CD14-positive monocyte (primary cell): ENCODE results near the gene CCRL2. TPM values are rescaled to one million over a fixed set of nuclear protein-coding genes. Genes with fewer than 3 reads are reported as not detected.
A peak's percentile ranks its signal among the peaks of the same experiment; 100 is the strongest.

ENCODE experiments used
- DNase-seq, 3 donors: peaks; one replicate each; pipeline ENCODE4 v3.0.0-alpha.2; 2011 to 2022
- H2AFZ ChIP-seq: 2 replicates; pipeline ENCODE4 v1.6.0; 2012; ENCODE audit warnings: mild to moderate bottlenecking, low read depth, low read length, inconsistent platforms; ENCODE audit not compliant: insufficient read depth, poor library complexity, severe bottlenecking
- H3K27ac ChIP-seq, 2 donors: 1 replicate in 1 of 2; 2 replicates in 1 of 2; pipeline ENCODE4 v1.5.1; 2012 to 2013; ENCODE audit warnings: low read length in 2 of 2, control low read depth in 1 of 2, inconsistent platforms in 1 of 2, low read depth in 1 of 2, mild to moderate bottlenecking in 1 of 2
- H3K27me3 ChIP-seq, 2 donors: one replicate each; pipeline versions ENCODE4 v1.6.0 to v1.6.1; 2011 to 2013; ENCODE audit warnings: low read length in 2 of 2; ENCODE audit not compliant: control insufficient read depth in 2 of 2, insufficient read depth in 2 of 2
- H3K36me3 ChIP-seq, 2 donors: replicated peaks in 1 of 2; 1 replicate in 1 of 2; 2 replicates in 1 of 2; pipeline versions ENCODE4 v1.5.1 to v1.6.1; 2012 to 2013; ENCODE audit warnings: low read length in 2 of 2, control low read depth in 1 of 2, inconsistent platforms in 1 of 2, mild to moderate bottlenecking in 1 of 2; ENCODE audit not compliant: insufficient read depth in 2 of 2, control insufficient read depth in 1 of 2
- H3K4me1 ChIP-seq, 2 donors: 1 replicate in 1 of 2; 2 replicates in 1 of 2; pipeline versions ENCODE4 v1.5.1 to v1.6.1; 2012 to 2013; ENCODE audit warnings: low read length in 2 of 2, control low read depth in 1 of 2, inconsistent platforms in 1 of 2, mild to moderate bottlenecking in 1 of 2, moderate library complexity in 1 of 2; ENCODE audit not compliant: insufficient read depth in 2 of 2, control insufficient read depth in 1 of 2
- H3K4me2 ChIP-seq: replicated peaks from 2 replicates; pipeline ENCODE3; 2012; ENCODE audit warnings: low read length, moderate library complexity, mild to moderate bottlenecking; ENCODE audit not compliant: poor library complexity, severe bottlenecking; ENCODE audit errors: extremely low read depth
- H3K4me3 ChIP-seq, 3 experiments: fragments of 200-600 bp in 1 of 3; sonication (generic) in 1 of 3; replicated peaks in 1 of 3; 1 replicate in 2 of 3; 2 replicates in 1 of 3; pipeline ENCODE4 v1.5.1; 2011 to 2013; ENCODE audit warnings: low read length in 3 of 3, mild to moderate bottlenecking in 3 of 3, control low read depth in 2 of 3, low read depth in 2 of 3, inconsistent platforms in 1 of 3, moderate library complexity in 1 of 3
- H3K79me2 ChIP-seq: 2 replicates; pipeline ENCODE4 v1.6.0; 2012; ENCODE audit warnings: mild to moderate bottlenecking, control low read depth, inconsistent platforms, low read length, moderate library complexity; ENCODE audit not compliant: insufficient read depth
- H3K9ac ChIP-seq: 2 replicates; pipeline ENCODE4 v1.6.0; 2017; ENCODE audit warnings: low read length, mild to moderate bottlenecking; ENCODE audit not compliant: insufficient read depth, poor library complexity, severe bottlenecking
- H3K9me3 ChIP-seq, 2 donors: replicated peaks in 1 of 2; 1 replicate in 1 of 2; 2 replicates in 1 of 2; pipeline versions ENCODE4 v1.5.1 to v1.6.1; 2012 to 2013; ENCODE audit warnings: low read length in 2 of 2, control low read depth in 1 of 2; ENCODE audit not compliant: control insufficient read depth in 1 of 2, insufficient read depth in 1 of 2
- H4K20me1 ChIP-seq: 2 replicates; pipeline ENCODE4 v1.6.0; 2012; ENCODE audit warnings: mild to moderate bottlenecking, low read length, control low read depth, moderate library complexity; ENCODE audit not compliant: insufficient read depth
- H3K27ac Mint-ChIP-seq, 7 donors: one replicate each; pipeline ENCODE4 v1.8.0; 2020; ENCODE audit warnings: mild to moderate bottlenecking in 7 of 7, mixed read lengths in 7 of 7, moderate library complexity in 6 of 7, inconsistent platforms in 2 of 7
- H3K27me3 Mint-ChIP-seq, 3 donors: one replicate each; pipeline ENCODE4 v1.8.0; 2021 to 2022; ENCODE audit warnings: low read depth in 3 of 3, mild to moderate bottlenecking in 3 of 3, mixed read lengths in 3 of 3, moderate library complexity in 3 of 3, inconsistent platforms in 1 of 3
- H3K36me3 Mint-ChIP-seq, 2 donors: one replicate each; pipeline ENCODE4 v1.8.0; 2020; ENCODE audit warnings: mixed read lengths in 2 of 2, inconsistent platforms in 1 of 2, mild to moderate bottlenecking in 1 of 2
- H3K4me1 Mint-ChIP-seq: one replicate; pipeline ENCODE4 v1.8.0; 2020; ENCODE audit warnings: mild to moderate bottlenecking, mixed read lengths
- H3K4me3 Mint-ChIP-seq, 2 donors: one replicate each; pipeline ENCODE4 v1.8.0; 2020; ENCODE audit warnings: mild to moderate bottlenecking in 2 of 2, mixed read lengths in 2 of 2, moderate library complexity in 1 of 2
- H3K9me3 Mint-ChIP-seq, 7 donors: one replicate each; pipeline ENCODE4 v1.8.0; 2020 to 2022; ENCODE audit warnings: mixed read lengths in 7 of 7, mild to moderate bottlenecking in 6 of 7, moderate library complexity in 6 of 7, inconsistent platforms in 2 of 7
- CTCF ChIP-seq: fragments of 200-600 bp; IDR thresholded peaks from one replicate; pipeline ENCODE4 v1.8.0; 2022; ENCODE audit warnings: antibody characterized with exemption, mild to moderate bottlenecking
- WGBS: methylation state at CpG from one replicate; pipeline ENCODE4 v1.1.5; 2013; ENCODE audit warnings: missing lambda C conversion rate; ENCODE audit not compliant: insufficient coverage; 5-methylcytosine and 5-hydroxymethylcytosine counted together
- intact Hi-C, 2 donors: fragments of 100-400 bp; cut with micrococcal nuclease; formaldehyde crosslinking; loops; one replicate each; pipeline versions ENCODE4 v1.15.0 to v1.15.1; 2023
- polyA plus RNA-seq, 3 donors: library from polyadenylated mRNA; depleted of rRNA in 1 of 3; unstranded in 2 of 3; stranded (reverse) in 1 of 3; fragments of 300-500 nt in 2 of 3; fragments of >200 nt in 1 of 3; fragmentation: Illumina TruSeq in 2 of 3; gene quantifications; 1 replicate in 2 of 3; 2 replicates in 1 of 3; pipeline ENCODE4 v1.2.3, GENCODE V29; 2012 to 2021

Gene CCRL2
- polyA plus RNA-seq, 3 donors, result 10.2 to 15.3 (median 11.7) TPM

- Histone ChIP-seq H3K36me3 (no peaks in the 10 kb centered on the region), H3K79me2 (no peaks in the 10 kb centered on the region), H3K27ac (peak overlapping the region in 1 of 2 donors; percentile 65), H3K9me3 (no peaks in the 10 kb centered on the region), H3K9ac (no peak overlapping the region), H3K4me1 (peaks cover 31 to 49% of the 10 kb centered on the region in 2 donors), H2AFZ (no peak overlapping the region), H4K20me1 (no peaks in the 10 kb centered on the region), H3K4me3 (peak overlapping the region; percentile 0 to 68 (median 25)), H3K4me2 (peak overlapping the region; percentile 63), H3K27me3 (no peaks in the 10 kb centered on the region)
- intact Hi-C loops, result loop anchor here in 1 of 2 donors (5.0 kb wide), 1 partner anchor 284 kb away; no protein-coding TSS in a partner anchor
- peak overlapping the region in 5 of 7 donors; percentile 1 to 69 (median 33) for H3K27ac Mint-ChIP-seq
- 100% methylated on average over 1 of the region's 10 CpGs for WGBS
- H3K36me3 Mint-ChIP-seq, result peaks cover 2 to 6% of the 10 kb centered on the region in 2 donors
- H3K27me3 Mint-ChIP-seq, result peaks cover 1 to 6% (median 2%) of the 10 kb centered on the region in 3 donors
- TF ChIP-seq CTCF, result no peak
- peak overlapping the region; percentile 5 to 31 for H3K4me3 Mint-ChIP-seq
- DNase-seq, result no peak
- H3K4me1 Mint-ChIP-seq, result peaks cover 42% of the 10 kb centered on the region
- H3K9me3 Mint-ChIP-seq, result peaks cover 0 to 2% (median 0%) of the 10 kb centered on the region in 7 donors
Measured at GRCh38 chr3:46371519-46372340, 35.3 kb upstream of the CCRL2 start.

- Mint-ChIP-seq H3K36me3 (peaks cover 1 to 3% of the 10 kb centered on the region in 2 donors), H3K9me3 (peaks cover 0 to 2% (median 0%) of the 10 kb centered on the region in 7 donors), H3K4me3 (peak overlapping the region; percentile 31 to 69), H3K27ac (peak overlapping the region in 4 of 7 donors; percentile 46 to 75 (median 69)), H3K4me1 (peaks cover 41% of the 10 kb centered on the region), H3K27me3 (peaks cover 1 to 6% (median 2%) of the 10 kb centered on the region in 3 donors)
- H3K4me2 ChIP-seq, result no peak overlapping the region
- H3K4me1 ChIP-seq, result peaks cover 31 to 46% of the 10 kb centered on the region in 2 donors
- peak in 2 of 3 donors; percentile 36 to 37 for DNase-seq
- WGBS, result 100% methylated on average over 5 of the region's 9 CpGs
- H4K20me1 ChIP-seq, result no peaks in the 10 kb centered on the region
- peak; percentile 54 for TF ChIP-seq CTCF
- no peaks in the 10 kb centered on the region for H3K79me2 ChIP-seq
- H3K9ac ChIP-seq, result no peak overlapping the region
- H3K9me3 ChIP-seq, result no peaks in the 10 kb centered on the region
- no peak overlapping the region for H2AFZ ChIP-seq
- intact Hi-C loops, result loop anchor here in 1 of 2 donors (5.0 kb wide), 1 partner anchor 285 kb away; no protein-coding TSS in a partner anchor
- no peaks in the 10 kb centered on the region for H3K27me3 ChIP-seq
- no peaks in the 10 kb centered on the region for H3K36me3 ChIP-seq
- H3K27ac ChIP-seq, result no peak overlapping the region
- no peak overlapping the region for H3K4me3 ChIP-seq
Measured at GRCh38 chr3:46372492-46373359, 34.3 kb upstream of the CCRL2 start.
